SK-N-MC (cell line): Measurements from ENCODE around the gene KDR.
A peak's percentile ranks its signal among the peaks of the same experiment; 100 is the strongest.

Experiments used
- DNase-seq: peaks from one replicate; pipeline ENCODE4 v3.0.0-alpha.2; 2011; ENCODE audit warnings: low read depth, low spot score
- H3K27ac ChIP-seq: fragments of 200-600 bp; sonication (generic); 2 replicates; pipeline ENCODE4 v1.5.1; 2016; ENCODE audit warnings: mixed run types
- H3K36me3 ChIP-seq: fragments of 200-600 bp; sonication (generic); 2 replicates; pipeline ENCODE4 v1.6.1; 2017; ENCODE audit warnings: antibody characterized with exemption, low read length, mixed read lengths; ENCODE audit not compliant: insufficient read depth
- H3K4me3 ChIP-seq: fragments of 200-600 bp; sonication (generic); 2 replicates; pipeline ENCODE4 v1.5.1; 2016
- H3K9ac ChIP-seq: fragments of 200-600 bp; sonication (generic); 2 replicates; pipeline ENCODE4 v1.8.0; 2017; ENCODE audit warnings: mixed run types, mixed read lengths; ENCODE audit not compliant: insufficient read length
- H3K9me3 ChIP-seq: fragments of 200-600 bp; sonication (generic); 2 replicates; pipeline ENCODE4 v1.6.1; 2017; ENCODE audit warnings: low read depth, mild to moderate bottlenecking, antibody characterized with exemption, low read length, moderate library complexity, mixed read lengths
- EZH2 ChIP-seq: fragments of 200-600 bp; sonication (generic); IDR thresholded peaks from one replicate; pipeline ENCODE4 v1.6.1; 2017; ENCODE audit warnings: antibody characterized with exemption
- FOXP2 ChIP-seq: optimal IDR thresholded peaks from 2 replicates; pipeline ENCODE3; 2011; ENCODE audit warnings: mild to moderate bottlenecking, moderate library complexity; ENCODE audit not compliant: insufficient read depth; ENCODE audit errors: extremely low read length, control extremely low read depth
- POLR2AphosphoS5 ChIP-seq: IDR thresholded peaks from 2 replicates; pipeline ENCODE4 v1.6.1; 2012; ENCODE audit warnings: mild to moderate bottlenecking, low read depth, low read length, borderline replicate concordance

The KDR gene

DNA sequence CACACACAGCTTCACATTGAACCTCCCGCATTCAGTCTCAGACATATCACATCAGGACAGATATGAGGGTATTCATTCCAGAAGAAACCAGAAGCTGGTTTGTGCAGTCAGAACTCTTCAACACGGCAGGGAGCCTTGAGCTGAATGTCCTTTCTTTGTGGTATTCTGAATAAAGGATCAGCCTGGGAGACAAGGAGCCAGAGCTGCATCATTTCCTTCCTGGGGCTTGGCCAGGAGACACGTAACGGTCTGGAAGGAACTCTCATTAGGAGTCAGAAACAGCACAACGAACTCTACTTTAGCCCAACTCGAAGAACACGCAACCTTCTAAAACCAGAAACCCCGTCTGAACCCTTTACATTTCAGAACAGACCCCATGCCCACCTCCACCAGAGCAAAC is 46.4 kb downstream of the KDR start:
- no peak overlapping the region for H3K9ac ChIP-seq
- H3K27ac ChIP-seq = peak overlapping the region; percentile 72
- H3K36me3 ChIP-seq = no peaks in the 10 kb centered on the region
- peak overlapping the region; percentile 19 for H3K4me3 ChIP-seq
- peak; percentile 37 for DNase-seq
- no peaks in the 10 kb centered on the region for H3K9me3 ChIP-seq
- no peak for TF ChIP-seq EZH2
- no peak for TF ChIP-seq POLR2AphosphoS5
- TF ChIP-seq FOXP2 = no peak

DNA sequence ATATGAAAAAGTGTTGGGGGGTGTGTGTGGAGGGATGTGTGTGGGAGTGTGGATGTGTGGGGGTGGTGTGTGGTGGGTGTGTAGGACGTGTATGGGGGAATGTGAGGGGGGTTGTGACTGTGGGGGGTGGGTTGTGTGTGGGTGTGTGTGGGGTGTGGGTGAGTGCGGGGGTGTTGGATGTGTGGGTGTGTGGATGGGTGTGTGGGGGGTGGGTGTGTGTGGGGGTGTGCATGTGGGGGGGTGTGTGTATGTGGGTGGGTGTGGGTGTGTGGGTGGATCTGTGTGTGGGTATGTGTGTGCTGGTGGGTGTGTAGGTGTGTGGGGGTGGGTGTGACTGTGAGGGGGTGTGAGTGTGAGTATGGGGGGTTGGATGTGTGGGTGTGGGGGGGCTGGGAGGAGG is 47.8 kb downstream of the KDR start:
- H3K4me3 ChIP-seq = no peak overlapping the region
- H3K9me3 ChIP-seq = no peaks in the 10 kb centered on the region
- TF ChIP-seq POLR2AphosphoS5 (no peak), FOXP2 (no peak), EZH2 (no peak)
- no peak overlapping the region for H3K27ac ChIP-seq
- no peaks in the 10 kb centered on the region for H3K36me3 ChIP-seq
- no peak overlapping the region for H3K9ac ChIP-seq
- no peak for DNase-seq

DNA sequence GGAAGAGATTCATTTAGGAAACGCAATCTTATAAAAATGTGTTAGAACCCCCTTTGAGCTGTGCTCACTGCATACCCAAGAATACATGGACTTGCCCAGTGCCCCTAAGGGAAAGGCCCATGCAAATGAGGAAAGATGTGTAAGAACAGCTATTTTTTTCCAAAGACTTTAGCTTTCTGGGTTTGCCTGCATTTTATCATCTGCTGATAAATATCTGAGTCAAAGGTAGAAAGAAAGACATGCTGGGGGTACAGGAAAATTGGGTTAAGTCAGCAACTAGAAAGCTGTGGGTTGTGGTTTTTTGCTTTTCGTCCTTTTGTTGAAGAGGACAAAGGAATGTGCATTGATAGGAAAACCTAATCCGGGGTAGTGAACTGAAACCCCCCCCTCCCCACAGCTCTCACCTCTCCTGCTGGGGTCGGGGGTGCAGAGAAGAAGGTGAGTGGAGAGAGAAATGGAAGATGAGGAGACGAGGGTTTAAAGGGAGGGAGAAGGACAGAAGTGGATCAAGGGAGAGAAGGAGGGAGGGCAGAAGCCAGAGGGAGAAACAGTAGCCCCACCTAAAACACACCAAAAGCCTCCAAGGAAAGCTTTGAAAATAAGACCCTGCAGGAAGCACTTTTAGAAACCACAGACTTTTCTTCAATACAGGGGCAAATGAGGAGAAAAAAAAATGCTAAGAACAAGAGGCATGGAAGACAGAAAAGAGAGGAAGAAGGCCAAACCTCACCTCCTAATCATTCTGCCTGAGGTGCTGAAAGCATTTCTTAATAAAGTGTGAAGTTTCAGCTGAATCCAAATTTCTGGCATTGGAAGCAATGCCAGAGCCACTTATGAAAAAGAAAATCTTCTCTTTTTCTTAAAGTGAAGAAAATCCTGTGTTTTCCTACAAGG is 49.3 kb downstream of the KDR start:
- H3K9me3 ChIP-seq = no peaks in the 10 kb centered on the region
- peak overlapping the region; percentile 97 for H3K27ac ChIP-seq
- H3K36me3 ChIP-seq = no peaks in the 10 kb centered on the region
- peak; percentile 51 for DNase-seq
- TF ChIP-seq EZH2 (no peak), POLR2AphosphoS5 (no peak), FOXP2 (no peak)
- H3K9ac ChIP-seq = peak overlapping the region; percentile 64
- H3K4me3 ChIP-seq = peak overlapping the region; percentile 70

DNA sequence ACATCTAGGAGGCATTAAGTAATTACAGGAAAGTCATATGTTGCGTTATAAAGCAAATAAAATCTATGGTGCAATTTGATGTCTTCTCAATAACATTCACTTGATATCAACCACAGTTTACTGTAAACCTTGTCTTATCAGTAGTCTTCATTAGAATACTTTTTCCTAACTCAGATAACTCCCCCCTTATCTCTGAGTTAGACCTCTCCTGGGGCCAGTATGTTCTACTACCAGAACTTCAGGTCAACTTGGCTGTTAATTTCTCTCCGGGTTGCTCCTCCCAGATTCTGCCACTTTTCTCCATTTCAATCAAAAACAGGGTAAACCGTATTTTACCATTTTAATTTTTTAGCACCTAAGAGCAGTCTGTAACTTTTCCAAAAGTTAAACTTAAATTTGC is 50.0 kb downstream of the KDR start:
- no peak for DNase-seq
- Histone ChIP-seq H3K9me3 (no peaks in the 10 kb centered on the region), H3K27ac (peak overlapping the region; percentile 97)

DNA sequence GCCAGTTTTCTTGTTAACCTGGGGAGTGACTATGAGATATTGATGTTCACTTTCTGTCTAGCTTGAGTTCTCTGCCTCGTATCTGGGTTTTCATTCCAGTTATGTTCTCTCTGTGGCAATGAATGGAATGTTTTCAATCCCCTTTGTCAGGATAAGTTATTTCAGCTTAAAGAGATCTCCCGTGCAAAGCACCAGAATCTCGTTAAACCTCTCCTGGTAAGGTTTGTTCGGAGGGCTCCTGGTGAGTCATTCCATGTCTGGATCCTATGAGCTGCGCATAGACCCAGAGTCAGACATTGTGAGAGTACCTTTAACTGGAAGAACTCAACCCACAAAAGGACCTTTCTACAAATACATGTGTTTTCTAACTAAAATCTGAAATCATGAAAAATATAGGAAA is 51.0 kb downstream of the KDR start:
- no peak overlapping the region for H3K4me3 ChIP-seq
- no peaks in the 10 kb centered on the region for H3K36me3 ChIP-seq
- TF ChIP-seq EZH2 (no peak), POLR2AphosphoS5 (no peak), FOXP2 (no peak)
- H3K27ac ChIP-seq = no peak overlapping the region
- H3K9ac ChIP-seq = no peak overlapping the region
- H3K9me3 ChIP-seq = no peaks in the 10 kb centered on the region
- DNase-seq = no peak

More for the DNA sequence above, 50.0 kb downstream of the KDR start:
- no peaks in the 10 kb centered on the region for H3K36me3 ChIP-seq
- H3K4me3 ChIP-seq = peak overlapping the region; percentile 70
- TF ChIP-seq EZH2 (no peak), POLR2AphosphoS5 (no peak), FOXP2 (no peak)
- peak overlapping the region; percentile 64 for H3K9ac ChIP-seq

DNA sequence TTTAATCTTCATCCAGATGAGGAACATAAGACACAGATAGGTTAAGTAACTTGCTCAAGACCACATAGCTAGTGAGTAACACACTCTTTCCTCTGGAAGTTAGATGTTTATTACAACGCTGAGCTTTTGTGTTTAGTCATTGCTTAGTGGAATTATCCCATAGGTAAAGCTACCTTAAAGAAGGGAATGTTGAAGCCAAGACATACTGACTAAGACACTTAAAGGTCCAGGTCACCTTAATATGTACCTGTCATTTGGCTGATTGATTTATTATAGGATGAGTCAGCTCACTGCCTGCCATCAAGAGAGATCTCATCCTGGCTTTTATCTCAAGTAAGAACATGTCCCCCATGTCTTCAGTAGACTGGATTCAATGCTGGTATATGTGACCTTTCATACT is 53.4 kb downstream of the KDR start:
- no peak overlapping the region for H3K9ac ChIP-seq
- no peaks in the 10 kb centered on the region for H3K36me3 ChIP-seq
- no peaks in the 10 kb centered on the region for H3K9me3 ChIP-seq
- H3K4me3 ChIP-seq = no peak overlapping the region
- DNase-seq = no peak
- no peak for TF ChIP-seq FOXP2
- no peak for TF ChIP-seq POLR2AphosphoS5
- TF ChIP-seq EZH2 = no peak
- H3K27ac ChIP-seq = no peak overlapping the region

DNA sequence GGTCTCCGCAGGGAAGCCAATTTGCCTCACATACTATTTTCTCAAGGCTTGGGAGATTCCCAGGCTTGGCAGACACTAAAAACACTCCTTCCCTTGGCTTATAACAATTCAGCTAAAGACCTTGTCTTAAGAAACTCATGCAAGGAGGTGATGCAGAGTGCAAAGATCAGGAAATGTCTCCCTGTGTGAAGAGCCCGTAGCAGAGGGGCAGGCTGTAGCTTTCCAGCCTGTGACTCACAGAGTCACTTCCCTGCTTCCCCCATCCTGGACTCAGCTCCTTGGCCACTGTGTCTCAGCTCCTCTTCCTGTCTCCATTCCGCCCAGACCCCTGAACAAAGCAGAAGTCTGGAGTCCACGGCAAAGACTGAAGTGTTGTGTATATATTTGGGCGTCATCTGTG is 56.1 kb downstream of the KDR start:
- no peak overlapping the region for H3K9ac ChIP-seq
- no peak for DNase-seq
- TF ChIP-seq FOXP2 (no peak), EZH2 (no peak), POLR2AphosphoS5 (no peak)
- H3K36me3 ChIP-seq = no peaks in the 10 kb centered on the region
- no peaks in the 10 kb centered on the region for H3K9me3 ChIP-seq
- no peak overlapping the region for H3K4me3 ChIP-seq
- no peak overlapping the region for H3K27ac ChIP-seq

DNA sequence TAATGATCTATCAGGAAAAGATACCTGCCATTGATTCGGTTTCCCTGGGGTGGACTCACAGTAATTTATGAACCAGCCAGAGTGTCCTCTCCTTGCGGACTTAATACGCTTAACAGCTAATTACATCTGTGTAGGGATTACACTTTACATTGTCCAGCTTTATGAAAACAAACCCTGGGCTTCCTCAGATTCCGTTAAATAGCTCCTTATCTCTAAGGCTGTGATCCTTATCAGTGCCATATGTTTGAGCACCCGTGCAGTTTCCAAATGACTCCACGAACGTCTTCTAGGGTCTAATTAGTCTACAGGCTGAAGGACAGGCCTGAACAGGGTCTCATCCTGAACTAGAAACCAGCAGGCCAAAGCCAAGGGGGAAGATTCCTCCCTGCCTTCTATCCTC is 56.9 kb downstream of the KDR start:
- H3K9ac ChIP-seq = no peak overlapping the region
- no peak overlapping the region for H3K27ac ChIP-seq
- TF ChIP-seq EZH2 (no peak), POLR2AphosphoS5 (no peak), FOXP2 (no peak)
- no peaks in the 10 kb centered on the region for H3K9me3 ChIP-seq
- no peak for DNase-seq
- H3K36me3 ChIP-seq = no peaks in the 10 kb centered on the region
- no peak overlapping the region for H3K4me3 ChIP-seq

DNA sequence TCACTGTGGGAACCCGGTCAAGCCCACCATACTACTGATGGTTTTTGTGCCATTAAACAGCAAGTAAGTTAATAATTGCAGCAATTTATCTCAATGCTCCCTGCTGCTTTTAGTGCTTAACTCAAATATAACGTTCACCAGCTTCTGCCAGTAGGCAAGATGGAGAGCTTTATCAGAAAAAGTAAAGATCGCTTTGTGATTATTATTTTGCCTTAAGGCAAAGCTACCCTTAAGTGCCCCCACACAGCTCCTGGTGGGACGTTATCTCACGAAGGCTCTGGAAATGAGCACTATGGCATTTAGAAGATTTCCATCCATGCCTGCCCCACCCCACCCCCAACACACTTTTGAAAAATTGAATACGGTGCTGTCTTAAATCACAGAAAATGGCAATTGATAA is 59.4 kb downstream of the KDR start:
- no peak for TF ChIP-seq POLR2AphosphoS5
- TF ChIP-seq FOXP2 = no peak
- no peak for TF ChIP-seq EZH2
- Histone ChIP-seq H3K27ac (no peak overlapping the region), H3K4me3 (no peak overlapping the region; the same call in 1 of the 2 replicates), H3K36me3 (no peaks in the 10 kb centered on the region), H3K9ac (no peak overlapping the region), H3K9me3 (no peaks in the 10 kb centered on the region)
- DNase-seq = no peak
